Panc1 (cell line): ENCODE data around the gene TMEM61.

Source experiments
- CTCF ChIP-seq: fragments of 450-650 bp; IDR thresholded peaks from 2 replicates; pipeline ENCODE4 v1.5.1; 2017; ENCODE audit warnings: mild to moderate bottlenecking
- POLR2AphosphoS5 ChIP-seq: IDR thresholded peaks from 2 replicates; pipeline ENCODE4 v1.6.1; 2012; ENCODE audit warnings: mild to moderate bottlenecking, low read depth, low read length, moderate library complexity
- REST ChIP-seq, 2 experiments: IDR thresholded peaks; 2 replicates each; pipeline ENCODE4 v1.6.1; 2011 to 2012; ENCODE audit warnings: low read depth in 2 of 2, control low read depth in 1 of 2, low read length in 1 of 2, mild to moderate bottlenecking in 1 of 2, moderate library complexity in 1 of 2; ENCODE audit not compliant: insufficient read depth in 1 of 2
- SIN3A ChIP-seq: IDR thresholded peaks from 2 replicates; pipeline ENCODE4 v1.6.1; 2012; ENCODE audit warnings: low read depth, mild to moderate bottlenecking, low read length, moderate library complexity, borderline replicate concordance; ENCODE audit not compliant: insufficient read depth

- no peak for TF ChIP-seq CTCF
- TF ChIP-seq POLR2AphosphoS5, result no peak
- no peak for TF ChIP-seq SIN3A
- TF ChIP-seq REST (IDR thresholded peaks at IDR 0.05; ENCODE audit: insufficient read depth in 1 of 2, low read depth in 2 of 2, low read length in 1 of 2), result no peak
Observed at GRCh38 chr1:55018395-55018794, 38.0 kb downstream of the TMEM61 start.
